H1 (cell line): ENCODE results near the gene FLRT1. TPM values are rescaled to one million over a fixed set of nuclear protein-coding genes. Genes with fewer than 3 reads are reported as not detected.

ENCODE experiments used
- BRCA1 ChIP-seq: IDR thresholded peaks from 2 replicates; pipeline ENCODE4 v1.6.1; 2012; ENCODE audit warnings: low read depth, low read length, improper control_type of control experiment
- GABPA ChIP-seq: IDR thresholded peaks from 2 replicates; pipeline ENCODE4 v1.6.1; 2011; ENCODE audit warnings: mild to moderate bottlenecking, low read length, moderate library complexity, borderline replicate concordance; ENCODE audit not compliant: insufficient read depth
- SUZ12 ChIP-seq: fragments of 200-600 bp; sonication (generic); IDR thresholded peaks from 2 replicates; pipeline ENCODE4 v1.6.1; 2012; ENCODE audit warnings: mild to moderate bottlenecking, inconsistent platforms, low read length, moderate library complexity, mixed read lengths
- polyA plus RNA-seq, 7 experiments: library from polyadenylated mRNA; depleted of rRNA in 3 of 7; stranded (reverse) in 5 of 7; unstranded in 2 of 7; fragments of >200 nt in 5 of 7; fragments of 200-250 nt in 2 of 7; gene quantifications; 1 replicate in 5 of 7; 2 replicates in 1 of 7; 4 replicates in 1 of 7; pipeline versions ENCODE4 v1.2.1 to v1.2.3, GENCODE V29; 2011 to 2013; ENCODE audit warnings: missing spikeins in 2 of 7, mixed read lengths in 2 of 7
- total RNA-seq: library from RNA; stranded (reverse); fragmentation: NEBNext Ultra II Directional; extraction: Animal tissue kit (Norgen Biotek cat#: 25700); gene quantifications from 2 replicates; pipeline ENCODE4 v1.2.1, GENCODE V29; 2021

The FLRT1 gene
- total and polyA plus RNA-seq, 2 of the 8 experiments (the other 6 are each of a cell fraction or from before 2014, with no cell fraction given), result 0.14 to 0.28 TPM

DNA sequence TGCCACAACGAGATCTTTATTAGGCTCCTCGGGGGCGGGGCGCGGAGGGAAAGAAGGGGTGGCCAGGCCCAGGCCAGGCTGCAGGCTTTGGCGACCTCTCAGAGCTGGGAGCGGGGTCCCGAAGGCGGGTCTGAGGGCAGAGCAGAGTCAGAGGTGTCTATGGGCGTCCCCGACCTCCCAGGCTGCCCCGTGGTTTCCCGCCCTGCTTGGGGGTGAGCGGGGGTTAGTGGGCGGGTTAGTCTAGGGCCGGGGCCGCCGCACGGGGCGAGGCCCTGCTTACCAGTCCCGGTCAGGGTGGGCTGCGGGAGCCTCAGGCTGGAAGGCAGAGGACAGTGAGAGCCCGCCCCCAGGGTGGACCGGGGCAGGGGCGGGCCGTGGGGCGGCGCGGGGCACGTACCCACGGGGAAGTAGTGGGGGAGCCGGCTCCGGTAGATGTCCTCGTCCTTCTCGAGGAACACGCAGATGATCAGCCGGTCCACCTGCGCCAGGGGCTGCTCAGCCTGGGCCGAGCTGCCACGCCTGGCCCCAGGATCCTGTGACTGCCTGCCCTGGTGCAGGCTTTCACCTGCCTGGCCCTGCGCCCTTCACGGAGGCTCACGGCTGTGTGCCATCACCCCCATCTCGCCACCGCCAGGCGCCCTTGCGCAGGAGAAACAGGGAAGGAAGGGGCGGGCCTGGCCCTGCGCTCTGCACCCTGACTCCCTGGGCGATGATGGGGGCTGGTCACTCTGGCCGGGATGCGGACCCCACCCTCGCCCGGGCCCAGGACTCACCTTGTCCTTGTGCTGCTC is 37.0 kb upstream of the FLRT1 start (continued):
- TF ChIP-seq BRCA1 (no peak), SUZ12 (no peak), GABPA (peak; percentile 36; the same call in 1 of the 2 replicates)
